ENCODE results near the gene MPHOSPH10.

- TF ChIP-seq CTCF (IDR thresholded peaks at IDR 0.05), result no peak
- no peak for TF ChIP-seq POLR2A (IDR thresholded peaks at IDR 0.05)
Observed at GRCh38 chr2:71181316-71181715, 50.9 kb downstream of the MPHOSPH10 start.
